HEK293T (cell line): Measurements from ENCODE around the gene GALE.

Experiments
- BHLHE40 ChIP-seq: fragments of 450-650 bp; IDR thresholded peaks from 2 replicates; pipeline ENCODE4 v1.6.1; 2016; ENCODE audit warnings: mild to moderate bottlenecking, moderate library complexity, borderline replicate concordance
- CTBP1 ChIP-seq: fragments of 450-650 bp; IDR thresholded peaks from 2 replicates; pipeline ENCODE4 v1.6.1; 2016; ENCODE audit warnings: borderline replicate concordance
- FOXA1 ChIP-seq: fragments of 450-650 bp; IDR thresholded peaks from 2 replicates; pipeline ENCODE4 v1.6.1; 2016; ENCODE audit warnings: mild to moderate bottlenecking
- FOXK2 ChIP-seq: fragments of 450-650 bp; IDR thresholded peaks from 2 replicates; pipeline ENCODE4 v1.6.1; 2016; ENCODE audit warnings: mild to moderate bottlenecking
- HDGF ChIP-seq: fragments of 450-650 bp; IDR thresholded peaks from 2 replicates; pipeline ENCODE4 v1.6.1; 2017; ENCODE audit warnings: antibody characterized with exemption, borderline replicate concordance
- LEF1 ChIP-seq: fragments of 450-650 bp; IDR thresholded peaks from 2 replicates; pipeline ENCODE4 v1.6.1; 2017; ENCODE audit warnings: mild to moderate bottlenecking, borderline replicate concordance
- SP1 ChIP-seq: fragments of 450-650 bp; IDR thresholded peaks from 2 replicates; pipeline ENCODE4 v1.6.1; 2017
- TARDBP ChIP-seq: fragments of 450-650 bp; IDR thresholded peaks from 2 replicates; pipeline ENCODE4 v1.6.1; 2016
- ZNF384 ChIP-seq: fragments of 450-650 bp; IDR thresholded peaks from 2 replicates; pipeline ENCODE4 v1.6.1; 2016

GRCh38 chr1:23827717-23828116 is 27.2 kb upstream of the GALE start:
- TF ChIP-seq BHLHE40: no peak
- TF ChIP-seq FOXA1: no peak
- no peak for TF ChIP-seq TARDBP
- TF ChIP-seq FOXK2: no peak
- no peak for TF ChIP-seq SP1
- no peak for TF ChIP-seq CTBP1
- TF ChIP-seq ZNF384: no peak
- TF ChIP-seq HDGF: no peak
- no peak for TF ChIP-seq LEF1
